ENCODE measurements around the gene KIF16B. TPM values are rescaled to one million over a fixed set of nuclear protein-coding genes. Genes with fewer than 3 reads are reported as not detected.

KIF16B gene
- total and polyA plus RNA-seq, 2 of the 13 experiments (the other 11 are each of a cell fraction or from before 2014, with no cell fraction given) = 6.9 to 18.0 TPM

DNA sequence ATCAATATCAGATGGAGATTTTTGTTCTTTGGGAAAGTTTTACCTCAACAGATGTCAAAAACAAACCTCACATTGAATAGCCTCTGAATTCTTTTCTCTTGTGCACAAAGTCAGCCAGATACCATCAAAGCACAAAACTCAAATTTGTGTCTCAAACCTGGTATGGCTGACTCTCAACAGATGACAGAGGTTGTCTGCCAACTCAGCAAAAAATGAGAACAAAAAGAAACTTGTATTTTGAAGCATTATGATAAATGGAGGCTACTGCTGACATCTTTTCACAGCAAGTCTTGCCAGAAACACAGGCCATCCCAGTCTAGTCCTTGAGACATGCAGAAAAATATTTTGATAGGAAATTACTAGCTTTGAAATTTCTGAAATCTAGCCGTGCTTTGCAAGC, 79.8 kb downstream of the KIF16B start:
- Histone ChIP-seq H3K79me2 (ENCODE audit: insufficient read depth, low read length) (no peaks in the 10 kb centered on the region), H4K20me1 (ENCODE audit: insufficient read depth, low read length) (no peaks in the 10 kb centered on the region), H3K9me3 (ENCODE audit: low read length) (no peaks in the 10 kb centered on the region), H3K9ac (ENCODE audit: insufficient read depth, low read depth, low read length) (no peak overlapping the region), H3K4me1 (ENCODE audit: insufficient read depth, low read length) (no peaks in the 10 kb centered on the region), H3K4me3 (replicated peaks in 1 of 3; ENCODE audit: insufficient read depth in 1 of 3, low read depth in 2 of 3, low read length in 3 of 3) (no peak overlapping the region), H3K36me3 (replicated peaks in 1 of 2; ENCODE audit: control insufficient read depth in 1 of 2, insufficient read depth in 2 of 2, low read length in 2 of 2) (peaks cover 3 to 10% of the 10 kb centered on the region in 2 experiments; a peak in 3 of 5 replicates), H3K27ac (ENCODE audit: extremely low read length, insufficient read depth, low read length) (no peak overlapping the region), H2AFZ (ENCODE audit: low read length) (no peak overlapping the region), H3K4me2 (ENCODE audit: low read depth, low read length) (no peak overlapping the region), H3K27me3 (ENCODE audit: control insufficient read depth in 1 of 2, insufficient read depth in 2 of 2, low read length in 2 of 2) (no peaks in the 10 kb centered on the region)
- POLR2A ChIA-PET = no interaction called here
- no TSS peak for BruUV-seq (replicated peaks)
- intact Hi-C loops (cut with micrococcal nuclease; ENCODE audit: unreplicated experiment) = no loop called here
- no peak for ATAC-seq
- no peak for DNase-seq (ENCODE audit: low spot score)
- in situ Hi-C loops (cut with HindIII; ENCODE audit: extremely low pct_ligation_motif_present, low pct_unique_long_range_greater_than_20kb) = no loop called here
- TF ChIP-seq MAFK (conservative IDR thresholded peaks at IDR 0.05 in 1 of 2, IDR thresholded peaks at IDR 0.05 in 1 of 2; ENCODE audit: low read length in 2 of 2) = peak; percentile 98 to 99
- TF ChIP-seq, protein P1, sequence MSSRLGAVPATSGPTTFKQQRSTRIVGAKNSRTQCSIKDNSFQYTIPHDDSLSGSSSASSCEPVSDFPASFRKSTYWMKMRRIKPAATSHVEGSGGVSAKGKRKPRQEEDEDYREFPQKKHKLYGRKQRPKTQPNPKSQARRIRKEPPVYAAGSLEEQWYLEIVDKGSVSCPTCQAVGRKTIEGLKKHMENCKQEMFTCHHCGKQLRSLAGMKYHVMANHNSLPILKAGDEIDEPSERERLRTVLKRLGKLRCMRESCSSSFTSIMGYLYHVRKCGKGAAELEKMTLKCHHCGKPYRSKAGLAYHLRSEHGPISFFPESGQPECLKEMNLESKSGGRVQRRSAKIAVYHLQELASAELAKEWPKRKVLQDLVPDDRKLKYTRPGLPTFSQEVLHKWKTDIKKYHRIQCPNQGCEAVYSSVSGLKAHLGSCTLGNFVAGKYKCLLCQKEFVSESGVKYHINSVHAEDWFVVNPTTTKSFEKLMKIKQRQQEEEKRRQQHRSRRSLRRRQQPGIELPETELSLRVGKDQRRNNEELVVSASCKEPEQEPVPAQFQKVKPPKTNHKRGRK (CRISPR knock-in tag; IDR thresholded peaks at IDR 0.05) = no peak
- peak; percentile 98 for TF ChIP-seq MAFF (IDR thresholded peaks at IDR 0.05; ENCODE audit: low read depth, low read length)
- no peak for TF ChIP-seq SMAD3 (CRISPR knock-in tag; IDR thresholded peaks at IDR 0.05)
- TF ChIP-seq CAMTA2 (CRISPR knock-in tag; IDR thresholded peaks at IDR 0.05; ENCODE audit: borderline replicate concordance) = no peak
- no peak for TF ChIP-seq ZNF10 (CRISPR knock-in tag; IDR thresholded peaks at IDR 0.05; ENCODE audit: borderline replicate concordance, low read depth)
- TF ChIP-seq, protein P2, sequence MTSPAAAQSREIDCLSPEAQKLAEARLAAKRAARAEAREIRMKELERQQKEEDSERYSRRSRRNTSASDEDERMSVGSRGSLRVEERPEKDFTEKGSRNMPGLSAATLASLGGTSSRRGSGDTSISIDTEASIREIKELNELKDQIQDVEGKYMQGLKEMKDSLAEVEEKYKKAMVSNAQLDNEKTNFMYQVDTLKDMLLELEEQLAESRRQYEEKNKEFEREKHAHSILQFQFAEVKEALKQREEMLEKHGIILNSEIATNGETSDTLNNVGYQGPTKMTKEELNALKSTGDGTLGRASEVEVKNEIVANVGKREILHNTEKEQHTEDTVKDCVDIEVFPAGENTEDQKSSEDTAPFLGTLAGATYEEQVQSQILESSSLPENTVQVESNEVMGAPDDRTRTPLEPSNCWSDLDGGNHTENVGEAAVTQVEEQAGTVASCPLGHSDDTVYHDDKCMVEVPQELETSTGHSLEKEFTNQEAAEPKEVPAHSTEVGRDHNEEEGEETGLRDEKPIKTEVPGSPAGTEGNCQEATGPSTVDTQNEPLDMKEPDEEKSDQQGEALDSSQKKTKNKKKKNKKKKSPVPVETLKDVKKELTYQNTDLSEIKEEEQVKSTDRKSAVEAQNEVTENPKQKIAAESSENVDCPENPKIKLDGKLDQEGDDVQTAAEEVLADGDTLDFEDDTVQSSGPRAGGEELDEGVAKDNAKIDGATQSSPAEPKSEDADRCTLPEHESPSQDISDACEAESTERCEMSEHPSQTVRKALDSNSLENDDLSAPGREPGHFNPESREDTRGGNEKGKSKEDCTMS (CRISPR knock-in tag; conservative IDR thresholded peaks at IDR 0.05) = no peak
- TF ChIP-seq ARNTL (CRISPR knock-in tag; IDR thresholded peaks at IDR 0.05) = no peak
- no peak for TF ChIP-seq RFXAP (CRISPR knock-in tag; IDR thresholded peaks at IDR 0.05; ENCODE audit: borderline replicate concordance)
- no peak for TF ChIP-seq ZNF337 (CRISPR knock-in tag; IDR thresholded peaks at IDR 0.05; ENCODE audit: borderline replicate concordance, low read depth)
- TF ChIP-seq RARG (CRISPR knock-in tag; IDR thresholded peaks at IDR 0.05; ENCODE audit: low read depth) = no peak
- no peak for TF ChIP-seq IKZF1 (IDR thresholded peaks at IDR 0.05)
- TF ChIP-seq TOPORS (CRISPR knock-in tag; IDR thresholded peaks at IDR 0.05) = no peak
- TF ChIP-seq, protein P3, sequence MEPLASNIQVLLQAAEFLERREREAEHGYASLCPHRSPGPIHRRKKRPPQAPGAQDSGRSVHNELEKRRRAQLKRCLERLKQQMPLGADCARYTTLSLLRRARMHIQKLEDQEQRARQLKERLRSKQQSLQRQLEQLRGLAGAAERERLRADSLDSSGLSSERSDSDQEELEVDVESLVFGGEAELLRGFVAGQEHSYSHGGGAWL (CRISPR knock-in tag; IDR thresholded peaks at IDR 0.05) = no peak
- TF ChIP-seq TRIM22 (IDR thresholded peaks at IDR 0.05) = no peak
- no peak for TF ChIP-seq SIX4 (CRISPR knock-in tag; IDR thresholded peaks at IDR 0.05)
- CTCF ChIA-PET (ENCODE audit: low intra/inter-chr PET ratio, low total read pairs) = no interaction called here
- peak; percentile 30 for FAIRE-seq
- WGBS (ENCODE audit: low lambda C conversion rate) = 97% methylated on average over 1 of the region's 1 CpG
